ENCODE results near the gene PDCD11.
A peak's percentile ranks its signal among the peaks of the same experiment; 100 is the strongest.
"Not testable (repeated sequence)": the region's sequence is repeated elsewhere in the genome, so short reads cannot be mapped to it uniquely, and the experiment has no call there.

The PDCD11 gene, protein sequence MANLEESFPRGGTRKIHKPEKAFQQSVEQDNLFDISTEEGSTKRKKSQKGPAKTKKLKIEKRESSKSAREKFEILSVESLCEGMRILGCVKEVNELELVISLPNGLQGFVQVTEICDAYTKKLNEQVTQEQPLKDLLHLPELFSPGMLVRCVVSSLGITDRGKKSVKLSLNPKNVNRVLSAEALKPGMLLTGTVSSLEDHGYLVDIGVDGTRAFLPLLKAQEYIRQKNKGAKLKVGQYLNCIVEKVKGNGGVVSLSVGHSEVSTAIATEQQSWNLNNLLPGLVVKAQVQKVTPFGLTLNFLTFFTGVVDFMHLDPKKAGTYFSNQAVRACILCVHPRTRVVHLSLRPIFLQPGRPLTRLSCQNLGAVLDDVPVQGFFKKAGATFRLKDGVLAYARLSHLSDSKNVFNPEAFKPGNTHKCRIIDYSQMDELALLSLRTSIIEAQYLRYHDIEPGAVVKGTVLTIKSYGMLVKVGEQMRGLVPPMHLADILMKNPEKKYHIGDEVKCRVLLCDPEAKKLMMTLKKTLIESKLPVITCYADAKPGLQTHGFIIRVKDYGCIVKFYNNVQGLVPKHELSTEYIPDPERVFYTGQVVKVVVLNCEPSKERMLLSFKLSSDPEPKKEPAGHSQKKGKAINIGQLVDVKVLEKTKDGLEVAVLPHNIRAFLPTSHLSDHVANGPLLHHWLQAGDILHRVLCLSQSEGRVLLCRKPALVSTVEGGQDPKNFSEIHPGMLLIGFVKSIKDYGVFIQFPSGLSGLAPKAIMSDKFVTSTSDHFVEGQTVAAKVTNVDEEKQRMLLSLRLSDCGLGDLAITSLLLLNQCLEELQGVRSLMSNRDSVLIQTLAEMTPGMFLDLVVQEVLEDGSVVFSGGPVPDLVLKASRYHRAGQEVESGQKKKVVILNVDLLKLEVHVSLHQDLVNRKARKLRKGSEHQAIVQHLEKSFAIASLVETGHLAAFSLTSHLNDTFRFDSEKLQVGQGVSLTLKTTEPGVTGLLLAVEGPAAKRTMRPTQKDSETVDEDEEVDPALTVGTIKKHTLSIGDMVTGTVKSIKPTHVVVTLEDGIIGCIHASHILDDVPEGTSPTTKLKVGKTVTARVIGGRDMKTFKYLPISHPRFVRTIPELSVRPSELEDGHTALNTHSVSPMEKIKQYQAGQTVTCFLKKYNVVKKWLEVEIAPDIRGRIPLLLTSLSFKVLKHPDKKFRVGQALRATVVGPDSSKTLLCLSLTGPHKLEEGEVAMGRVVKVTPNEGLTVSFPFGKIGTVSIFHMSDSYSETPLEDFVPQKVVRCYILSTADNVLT (N-terminal part only)

DNA sequence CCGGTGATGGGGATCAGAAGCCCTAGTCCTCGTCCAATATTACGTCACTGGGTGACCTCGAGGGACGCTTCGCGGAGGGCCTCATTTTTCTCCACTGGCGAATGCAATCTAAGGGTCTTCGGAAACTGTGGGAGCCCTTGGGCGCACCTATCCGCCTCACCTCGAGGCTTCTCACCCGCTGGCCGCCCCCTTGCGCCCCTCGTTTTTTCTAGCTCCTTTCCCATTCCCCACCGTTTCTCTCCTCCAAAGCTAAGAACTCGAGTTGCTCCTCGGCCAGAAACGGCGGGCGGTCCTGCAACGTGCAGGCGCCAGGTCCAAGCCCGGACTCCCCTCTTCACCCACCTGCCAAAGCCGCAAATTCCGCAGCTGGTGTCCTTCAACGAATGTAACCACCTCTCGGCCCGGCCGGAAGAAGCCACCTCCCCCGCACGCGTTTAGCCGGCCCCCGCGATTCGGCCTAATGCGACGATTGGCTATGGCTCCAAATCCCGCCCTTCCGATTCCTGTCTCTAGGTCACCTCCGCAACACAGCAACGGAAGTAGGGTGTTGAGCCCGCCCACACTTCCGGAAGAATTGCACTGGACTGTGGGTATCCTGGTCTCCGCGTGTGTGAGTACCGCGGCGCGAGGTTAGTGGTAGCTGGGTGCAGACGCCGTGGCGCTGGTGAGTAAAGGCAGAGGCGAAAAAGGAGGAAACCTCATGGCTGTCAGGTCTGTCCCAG lies at the start of gene PDCD11, which contains the start of gene ATP5MK:
Gene PDCD11 (plus strand): TSS at position 560 of the 722 bp plus-strand sequence. CDS start 1,801 bp downstream, outside the sequence.
Gene ATP5MK (minus strand): TSS at position 409 of the 722 bp plus-strand sequence. CDS start 4,018 bp downstream, outside the sequence.
- peak; percentile 99 for DNase-seq

DNA sequence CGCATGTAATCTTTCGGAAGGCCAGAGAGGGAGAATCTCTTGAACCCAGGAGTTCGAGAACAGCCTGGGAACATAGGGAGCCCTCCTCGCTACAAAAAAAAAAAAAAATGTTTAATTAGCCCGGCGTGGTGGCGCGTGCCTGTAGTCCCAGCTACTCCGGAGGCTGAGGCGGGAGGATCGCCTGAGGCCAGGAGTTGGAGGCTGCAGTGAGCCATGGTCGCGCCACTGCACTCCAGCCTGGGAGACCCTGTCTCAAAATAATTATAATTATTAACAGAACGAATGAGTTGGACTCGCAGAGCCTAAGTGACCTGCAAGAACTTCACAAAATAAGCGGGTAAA lies 46.3 kb upstream of the PDCD11 start:
- no peak for DNase-seq

DNA sequence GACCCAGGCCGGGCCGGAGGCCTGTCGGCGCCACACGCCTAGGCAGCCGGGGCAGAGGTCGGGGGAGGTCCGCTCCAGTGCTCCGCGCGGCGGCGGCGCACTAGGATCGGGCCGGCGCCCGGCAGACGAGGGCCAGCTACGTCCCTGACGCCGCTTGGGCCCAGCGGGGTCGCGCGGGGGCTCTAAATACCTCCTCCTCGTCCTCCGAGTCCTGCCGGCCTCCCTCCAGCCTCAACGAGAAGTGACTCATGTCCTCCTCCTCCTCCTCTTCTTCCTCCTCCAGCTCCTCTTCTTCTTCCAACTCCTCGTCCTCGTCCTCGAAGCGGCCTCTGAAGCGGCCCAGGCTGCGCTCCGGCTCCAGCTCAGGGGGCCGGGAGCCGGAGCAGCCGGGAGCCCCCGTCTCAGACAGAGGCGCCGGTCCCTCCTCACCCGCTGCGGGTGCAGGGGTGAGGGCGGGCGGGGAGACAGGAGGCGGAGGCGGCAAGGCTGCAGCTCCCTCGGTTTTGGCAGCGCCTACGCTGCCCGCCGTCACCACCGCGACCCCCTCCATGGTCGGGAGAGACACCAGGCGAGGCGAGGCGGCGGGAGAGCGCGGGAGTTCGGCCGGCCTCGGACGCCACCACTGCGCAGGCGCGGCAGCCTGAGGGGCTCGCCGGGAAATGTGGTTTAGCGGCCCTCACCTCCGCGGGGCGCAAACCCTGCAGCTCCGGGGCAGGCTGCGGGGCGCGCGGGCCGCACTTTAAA lies 45.7 kb upstream of the PDCD11 start, which contains the start of gene PCGF6:
Gene PCGF6 (minus strand): TSS at position 624 of the 744 bp plus-strand sequence. CDS start 74 bp downstream, at position 550.
- DNase-seq, result peak; percentile 82

DNA sequence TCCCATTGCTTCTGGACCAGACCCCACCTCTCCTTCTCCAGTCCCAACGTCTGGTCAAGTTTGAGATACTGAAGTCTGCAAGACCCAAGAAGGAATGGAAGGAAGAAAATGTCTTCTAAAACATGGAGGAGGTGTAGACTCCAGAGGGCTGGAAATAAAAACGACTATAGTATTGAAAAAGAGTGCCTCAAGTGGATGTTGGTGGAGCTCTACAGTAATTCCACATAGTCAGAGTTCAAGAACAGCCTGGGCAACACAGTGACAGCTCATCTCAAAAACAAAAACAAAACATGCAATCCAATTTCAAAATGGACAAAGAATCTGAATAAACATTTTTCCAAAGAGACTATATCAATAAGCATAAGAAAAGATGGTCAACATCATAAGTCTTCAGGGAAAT lies 43.1 kb upstream of the PDCD11 start:
- DNase-seq, result peak; percentile 10

DNA sequence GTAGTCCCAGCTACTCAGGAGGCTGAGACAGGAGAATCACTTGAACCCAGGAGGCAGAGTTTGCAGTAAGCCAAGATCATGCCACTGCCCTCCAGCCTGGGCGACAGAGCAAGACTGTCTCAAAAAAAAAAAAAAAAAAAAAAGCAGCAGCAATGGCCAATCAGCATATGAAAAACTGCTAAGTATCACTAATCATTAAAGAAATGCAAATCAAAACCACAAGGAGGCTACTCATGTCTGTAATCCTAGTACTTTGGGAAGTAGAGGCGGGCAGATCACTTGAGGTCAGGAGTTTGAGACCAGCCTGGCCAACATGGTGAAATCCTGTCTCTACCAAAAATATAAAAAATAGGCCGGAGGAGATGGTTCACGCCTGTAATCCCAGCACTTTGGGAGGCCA lies 41.9 kb upstream of the PDCD11 start:
- DNase-seq, result not testable (repeated sequence)

DNA sequence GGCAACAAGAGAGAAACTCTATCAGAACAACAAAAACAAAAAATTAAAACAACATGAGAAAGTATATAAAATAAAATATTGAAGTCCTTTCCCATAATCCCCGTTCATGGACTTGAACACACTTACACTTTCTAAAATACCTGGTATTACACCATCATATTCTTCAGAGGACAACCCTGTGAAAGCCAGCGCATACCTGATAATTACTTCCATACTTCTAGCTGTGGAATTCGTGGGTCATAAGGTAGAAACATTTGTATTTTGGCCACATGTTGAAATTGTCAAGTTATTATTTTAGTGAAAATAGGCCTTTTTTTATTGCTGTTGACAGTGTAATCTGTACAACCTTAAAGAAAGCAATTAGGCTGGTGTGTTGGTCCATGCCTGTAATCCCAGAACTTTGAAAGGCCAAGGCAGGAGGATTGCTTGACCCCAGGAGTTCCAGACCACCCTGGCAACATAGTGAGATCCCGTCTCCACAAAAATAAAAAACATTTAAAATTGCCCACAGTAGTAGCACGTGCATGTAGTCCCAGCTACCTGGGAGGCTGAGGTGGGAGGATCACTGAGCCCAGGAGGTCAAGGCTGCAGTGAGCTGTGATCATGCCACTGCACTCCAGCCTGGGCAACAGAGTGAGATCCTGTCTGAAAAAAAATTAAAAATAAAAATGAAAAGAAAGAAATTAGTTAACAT lies 40.4 kb upstream of the PDCD11 start:
- no peak for DNase-seq

DNA sequence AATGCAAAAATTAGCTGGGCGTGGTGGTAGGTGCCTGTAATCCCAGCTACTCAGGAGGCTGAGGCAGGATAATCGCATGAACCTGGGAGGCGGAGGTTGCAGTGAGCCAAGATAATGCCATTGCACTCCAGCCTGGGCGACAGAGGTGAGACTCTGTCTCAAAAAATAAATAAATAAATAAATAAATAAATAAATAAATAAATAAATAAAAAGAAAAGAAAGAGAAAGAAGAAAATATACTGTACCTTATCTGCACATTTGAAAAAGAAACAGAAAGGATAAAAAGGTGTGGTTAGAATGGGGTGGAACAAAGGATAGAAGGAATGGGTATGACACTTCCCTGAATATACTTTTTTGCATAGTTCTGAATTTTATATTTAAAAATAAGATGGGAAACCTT lies 36.9 kb upstream of the PDCD11 start:
- DNase-seq, result not testable (repeated sequence)

DNA sequence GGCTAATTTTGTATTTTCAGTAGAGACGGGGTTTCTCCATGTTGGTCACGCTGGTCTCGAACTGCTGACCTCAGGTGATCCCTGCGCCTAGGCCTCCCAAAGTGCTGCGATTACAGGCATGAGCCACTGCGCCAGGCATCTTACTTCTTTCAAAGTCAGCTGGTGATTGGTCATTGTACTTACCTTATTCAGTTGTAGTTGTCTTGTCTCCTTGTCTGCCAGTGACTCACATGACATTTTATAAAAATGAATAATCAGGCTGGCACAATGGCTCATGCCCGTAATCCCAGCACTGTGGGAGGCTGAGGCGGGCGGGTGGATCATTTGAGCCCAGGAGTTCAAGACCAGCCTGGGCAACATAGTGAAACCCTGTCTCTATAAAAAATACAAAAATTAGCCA lies 35.6 kb upstream of the PDCD11 start:
- not testable (repeated sequence) for DNase-seq

DNA sequence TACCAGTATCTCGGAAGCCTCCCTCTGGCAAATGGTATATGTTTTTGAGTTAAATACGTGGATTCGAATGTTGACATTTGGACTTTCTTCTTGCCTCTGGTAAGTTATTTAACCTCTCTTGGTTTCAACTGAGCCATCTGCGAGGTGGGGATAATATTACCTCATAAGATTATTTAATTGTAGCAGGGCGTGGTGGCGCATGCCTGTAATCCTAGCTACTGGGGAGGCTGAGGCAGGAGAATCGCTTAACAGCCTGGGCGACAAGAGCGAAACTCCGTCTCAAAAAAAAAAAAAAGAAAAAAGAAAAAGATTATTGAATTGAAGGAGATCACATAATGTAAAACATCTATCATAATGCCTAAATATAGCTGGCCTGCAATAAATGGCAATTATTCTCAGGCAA lies 29.0 kb upstream of the PDCD11 start:
- DNase-seq, result no peak

DNA sequence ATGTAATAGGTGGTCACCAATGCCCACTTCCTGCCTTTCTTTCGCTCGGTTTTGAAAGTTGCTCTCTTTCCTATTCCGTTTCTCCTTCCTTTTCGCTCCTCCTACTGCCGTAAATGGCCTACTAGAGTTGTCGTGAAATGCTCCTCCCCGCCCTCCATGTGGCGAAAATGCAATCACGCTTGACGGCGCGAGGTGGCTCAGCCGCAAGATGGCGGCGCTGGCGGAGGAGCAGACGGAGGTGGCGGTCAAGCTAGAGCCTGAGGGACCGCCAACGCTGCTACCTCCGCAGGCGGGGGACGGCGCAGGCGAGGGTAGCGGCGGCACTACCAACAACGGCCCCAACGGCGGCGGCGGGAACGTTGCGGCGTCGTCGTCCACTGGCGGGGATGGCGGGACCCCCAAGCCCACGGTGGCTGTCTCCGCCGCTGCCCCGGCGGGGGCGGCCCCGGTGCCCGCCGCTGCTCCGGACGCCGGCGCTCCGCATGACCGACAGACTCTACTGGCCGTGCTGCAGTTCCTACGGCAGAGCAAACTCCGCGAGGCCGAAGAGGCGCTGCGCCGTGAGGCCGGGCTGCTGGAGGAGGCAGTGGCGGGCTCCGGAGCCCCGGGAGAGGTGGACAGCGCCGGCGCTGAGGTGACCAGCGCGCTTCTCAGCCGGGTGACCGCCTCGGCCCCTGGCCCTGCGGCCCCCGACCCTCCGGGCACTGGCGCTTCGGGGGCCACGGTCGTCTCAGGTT lies 28.5 kb upstream of the PDCD11 start, which contains the start of gene TAF5:
Gene TAF5 (plus strand): TSS at position 195 of the 737 bp plus-strand sequence. CDS start 14 bp downstream, at position 209.
- DNase-seq, result peak; percentile 98

DNA sequence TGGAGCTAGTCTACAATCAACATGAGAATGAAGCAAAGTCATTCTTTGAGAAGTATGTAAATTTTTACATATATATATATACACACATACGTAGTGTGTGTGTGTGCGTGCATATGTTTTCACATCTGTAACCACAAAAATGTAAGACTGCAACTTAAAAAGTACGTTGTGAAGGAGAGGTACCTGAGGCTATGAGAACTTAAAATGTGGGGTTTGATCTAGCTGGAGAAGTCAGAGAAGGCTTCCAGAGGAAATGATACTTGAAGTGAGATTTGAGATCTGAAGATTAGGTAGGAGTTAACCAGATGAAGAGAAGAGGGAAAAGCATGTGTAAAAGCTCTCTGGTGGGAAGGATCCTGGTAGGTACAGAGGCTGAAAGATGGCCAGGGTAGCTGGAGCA lies 22.9 kb upstream of the PDCD11 start:
- no peak for DNase-seq

DNA sequence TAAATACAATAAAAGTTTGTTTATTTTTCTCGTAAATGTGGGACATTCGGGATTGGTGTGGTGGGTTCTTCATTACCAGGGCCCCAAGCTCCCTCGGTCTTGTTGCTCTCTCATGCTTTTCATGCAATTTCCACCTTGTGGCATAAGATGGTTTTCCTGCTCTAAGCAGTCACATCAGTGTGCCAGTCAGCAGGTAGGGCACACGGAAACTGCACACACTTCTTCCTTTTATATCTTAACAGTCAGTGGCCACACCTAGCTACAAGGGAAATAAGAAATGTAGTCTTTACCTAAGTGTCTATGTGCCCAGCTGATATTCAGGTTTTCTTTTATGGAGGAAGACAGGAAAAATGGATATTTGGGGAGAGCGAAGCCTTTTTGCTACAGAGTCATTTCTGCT lies 22.2 kb upstream of the PDCD11 start:
- no peak for DNase-seq

DNA sequence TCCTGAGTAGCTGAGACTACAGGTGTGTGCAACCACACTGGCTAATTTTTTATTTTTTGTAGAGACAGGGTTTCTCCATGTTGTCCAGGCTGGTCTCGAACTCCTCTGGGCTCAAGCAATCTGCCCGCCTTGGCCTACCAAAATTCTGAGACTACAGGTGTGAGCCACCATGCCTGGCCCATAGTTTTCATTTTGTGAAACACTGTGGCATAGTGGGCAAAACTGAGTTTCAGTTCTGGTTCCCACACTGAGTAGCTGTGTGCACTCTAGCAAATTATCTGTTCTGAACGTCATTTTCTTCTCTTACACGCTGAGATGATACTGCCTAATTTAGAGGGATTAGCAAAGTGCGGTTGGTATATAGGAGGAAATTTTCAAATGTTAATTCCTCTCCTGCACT lies 13.7 kb upstream of the PDCD11 start:
- no peak for DNase-seq

DNA sequence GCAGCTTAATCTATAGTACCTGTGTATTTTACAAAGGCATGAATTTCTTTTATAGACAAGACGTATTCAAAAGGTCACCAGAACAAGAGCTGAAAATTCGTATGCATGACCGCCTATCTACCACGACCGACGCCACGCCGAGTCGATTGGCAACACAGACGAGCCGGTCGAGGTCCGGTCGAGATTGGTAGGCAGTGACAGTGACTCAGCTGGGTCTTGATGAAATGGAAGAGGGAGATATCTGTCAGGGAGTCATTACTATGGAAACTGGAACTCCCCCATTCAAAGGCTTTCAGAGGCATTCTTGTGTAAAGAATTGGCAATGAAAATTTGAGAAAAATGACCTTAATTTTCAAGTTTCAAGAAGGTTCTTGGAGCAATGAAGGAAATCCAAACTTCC lies 2.2 kb upstream of the PDCD11 start:
- peak; percentile 60 for DNase-seq

DNA sequence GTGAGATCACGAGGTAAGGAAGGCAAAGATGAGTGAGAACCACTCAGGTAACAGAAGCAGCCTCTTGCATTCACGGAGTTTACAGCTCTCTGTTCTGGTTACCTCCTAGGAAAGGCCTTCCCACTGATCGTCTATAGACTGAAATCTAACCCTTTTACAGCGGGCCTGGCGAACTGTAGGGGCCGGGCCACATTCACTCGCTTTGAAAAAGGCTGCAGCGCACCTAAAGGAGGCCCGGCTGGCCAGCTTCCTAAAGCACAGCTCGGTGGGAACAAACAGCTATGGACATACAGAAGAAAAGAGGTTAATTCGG lies 716 bp upstream of the PDCD11 start:
- DNase-seq, result no peak

DNA sequence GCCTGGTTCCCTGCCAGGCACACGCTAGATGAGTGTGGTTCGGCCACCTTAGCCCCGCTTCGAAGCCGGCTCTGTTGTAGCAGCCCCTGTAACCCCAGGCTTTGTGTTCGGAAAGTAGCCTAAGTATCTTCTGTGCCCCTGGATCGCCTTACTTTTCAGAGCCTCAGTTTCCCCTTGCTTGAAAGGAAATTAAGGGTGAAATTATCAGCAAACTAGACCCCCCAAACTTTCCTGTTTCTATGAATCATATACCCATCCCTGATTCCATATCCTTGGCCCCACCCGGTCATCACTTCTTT lies 312 bp downstream of the PDCD11 start:
- DNase-seq, result no peak

DNA sequence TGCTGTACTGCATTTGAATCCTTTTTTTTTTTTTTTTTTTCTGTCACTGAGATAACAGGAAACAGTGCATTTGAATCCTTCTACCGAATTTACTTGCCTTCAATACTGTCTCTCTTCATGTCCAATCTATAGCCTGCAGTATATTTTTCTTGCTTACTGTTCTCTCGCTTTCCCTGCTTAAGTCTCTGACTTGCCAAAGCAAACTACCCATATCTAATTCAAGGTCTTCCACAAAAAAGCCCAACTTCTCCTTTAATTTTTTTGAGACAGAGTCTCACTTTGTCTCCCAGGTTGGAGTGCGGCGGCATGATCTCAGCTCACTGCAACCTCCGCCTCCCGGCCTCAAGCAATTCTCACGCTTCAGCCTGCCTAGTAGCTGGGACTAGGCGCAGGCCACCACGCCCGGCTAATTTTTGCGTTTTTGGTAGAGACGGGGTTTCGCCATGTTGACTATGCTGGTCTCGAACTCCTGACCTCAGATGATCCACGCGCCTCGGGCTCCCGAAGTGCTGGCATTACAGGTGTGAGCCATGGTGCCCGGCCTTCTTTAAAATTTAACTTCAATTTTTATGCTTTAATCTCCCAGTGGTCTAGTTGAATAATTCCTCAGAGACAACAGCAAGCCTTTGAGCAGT lies 882 bp downstream of the PDCD11 start:
- no peak for DNase-seq

DNA sequence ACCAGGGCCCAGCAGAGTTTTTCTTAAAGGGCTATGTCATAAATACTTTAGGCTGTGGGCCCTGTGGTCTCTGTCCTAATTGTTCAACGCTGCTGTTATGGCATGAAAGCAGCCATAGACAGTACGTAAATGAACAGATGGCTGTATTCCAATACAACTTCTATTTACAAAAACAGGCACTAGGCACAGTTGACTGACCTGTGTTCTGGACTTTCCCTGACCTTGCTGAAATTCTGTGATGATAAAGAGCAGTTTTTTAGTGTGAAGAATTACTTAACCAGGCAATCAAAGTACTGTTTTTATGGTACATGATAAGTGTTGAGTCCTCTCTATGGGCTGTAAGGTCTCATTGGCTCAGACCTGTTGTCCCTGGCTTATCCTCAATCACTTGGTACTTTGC lies 17.1 kb downstream of the PDCD11 start:
- DNase-seq, result no peak

DNA sequence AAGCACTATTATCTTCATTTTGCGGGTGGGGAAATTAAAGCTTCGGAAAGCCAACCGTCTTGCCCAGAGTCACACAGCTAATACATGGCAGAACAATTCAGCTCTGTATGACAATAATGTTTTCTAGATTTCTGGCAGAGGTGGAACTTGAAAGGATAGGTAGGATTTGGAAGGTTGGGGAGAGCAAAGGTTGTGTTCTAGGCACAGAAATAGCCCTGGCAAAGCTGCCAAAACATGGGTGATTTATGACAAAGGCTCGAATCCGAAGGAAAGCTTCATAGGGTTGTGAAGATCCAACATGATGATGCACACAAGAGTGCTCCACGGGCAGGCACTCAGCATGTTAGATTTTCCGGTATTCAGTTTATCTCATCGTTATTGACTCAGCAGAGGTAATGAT lies 19.2 kb downstream of the PDCD11 start:
- no peak for DNase-seq

Measured in hematopoietic multipotent progenitor cell treated with erythropoietin and hydrocortisone succinate and interleukin-3 and kit ligand, for 8 days (in vitro differentiated cells).